GM19099 (cell line): ENCODE measurements around the gene RTL10.

Source experiments
- POLR2A ChIP-seq: IDR thresholded peaks from 3 replicates; pipeline ENCODE4 v1.6.1; 2011; ENCODE audit warnings: low read depth; ENCODE audit not compliant: insufficient read length; ENCODE audit errors: extremely low read depth

Gene RTL10

DNA sequence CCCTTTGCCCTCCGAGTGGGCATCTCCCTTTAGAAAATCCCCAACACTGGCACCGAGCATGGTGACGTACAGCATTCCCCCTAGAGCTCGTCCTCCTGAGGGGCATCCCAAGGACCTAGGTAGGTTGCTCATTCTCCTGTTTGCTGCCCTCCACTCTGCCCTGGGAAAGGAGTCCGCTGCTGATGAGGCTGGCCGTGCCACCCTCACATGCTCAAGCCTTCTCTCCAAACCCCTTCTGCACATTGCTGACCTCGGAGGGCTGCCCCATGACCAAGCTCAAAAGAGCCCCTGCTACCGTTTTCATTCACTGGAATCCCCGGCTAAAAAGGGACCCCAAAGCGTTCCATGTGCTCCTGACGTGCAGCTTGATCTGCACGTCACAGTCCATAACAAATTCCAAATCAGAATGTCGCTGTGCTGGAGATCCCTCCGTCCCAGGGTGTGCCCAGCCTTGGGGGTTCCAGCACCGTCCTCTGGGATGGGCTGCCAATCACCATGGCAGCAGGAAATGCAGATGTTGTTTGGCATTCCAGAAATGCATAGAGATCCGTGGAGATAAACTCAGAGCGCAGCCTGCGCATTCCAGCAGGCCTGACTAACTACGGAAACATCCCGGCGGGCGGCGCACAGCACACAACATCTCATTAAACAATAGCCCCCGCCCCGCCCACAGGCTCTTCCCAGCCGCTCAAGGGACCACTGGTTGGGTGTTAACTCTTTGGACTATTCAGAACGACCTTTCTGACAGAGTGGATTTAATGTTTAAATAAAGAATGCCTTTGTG is 26.3 kb upstream of the RTL10 start:
- TF ChIP-seq POLR2A: no peak

DNA sequence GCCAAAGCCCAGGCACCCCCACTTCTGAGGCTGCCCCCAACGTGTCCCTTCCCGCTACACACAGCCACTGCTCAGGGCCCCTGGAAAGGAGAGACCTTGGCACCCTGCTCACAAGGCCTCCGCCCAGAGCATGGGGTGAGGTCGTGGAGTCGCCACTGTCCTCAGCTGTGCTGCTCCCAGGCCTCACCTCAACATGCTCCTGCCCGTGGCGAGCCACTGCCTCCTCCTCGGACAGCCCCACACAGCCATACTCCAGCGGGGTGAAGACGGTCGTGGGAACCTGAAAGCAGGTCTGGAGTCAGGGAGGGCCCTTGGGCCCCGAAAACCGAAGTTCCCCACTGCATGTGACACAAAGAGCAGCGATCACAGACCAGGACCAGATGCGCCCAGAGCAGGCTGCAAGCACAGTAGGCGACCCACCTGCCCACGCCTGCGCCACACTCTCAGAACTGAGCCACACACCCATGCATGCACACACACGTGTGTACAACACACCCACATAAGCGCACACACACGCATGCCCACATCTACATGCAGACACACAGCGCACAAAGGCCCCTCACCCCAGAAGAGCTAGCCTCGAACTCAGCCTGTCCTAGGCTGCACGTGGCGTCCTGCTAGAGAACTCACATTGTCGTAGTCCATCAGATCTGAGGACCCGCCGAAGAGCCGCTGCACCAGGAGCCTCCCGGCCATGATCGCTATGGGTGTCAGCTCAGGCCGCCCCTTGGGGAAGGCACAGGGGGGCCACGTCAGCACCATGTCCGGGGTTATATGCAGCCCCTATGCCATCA is 25.5 kb upstream of the RTL10 start:
- TF ChIP-seq POLR2A: no peak

DNA sequence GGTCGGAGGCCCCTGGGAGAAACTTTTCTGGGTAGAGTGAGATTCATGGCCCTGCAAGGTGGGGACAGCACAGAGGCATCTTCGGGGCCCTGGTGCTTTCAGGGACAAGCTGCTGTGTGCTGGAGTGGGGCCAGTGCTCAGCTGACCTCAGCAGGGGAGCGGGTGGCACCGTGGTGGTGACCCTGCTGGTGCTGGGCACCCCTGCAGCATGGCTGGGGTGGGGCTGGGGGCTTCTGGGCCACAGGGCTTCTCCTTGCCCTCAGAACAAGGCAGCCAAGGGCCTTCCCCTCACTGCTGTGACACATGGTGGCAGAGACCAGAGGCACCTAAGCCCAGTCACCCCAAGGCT is 24.9 kb upstream of the RTL10 start:
- TF ChIP-seq POLR2A: no peak

DNA sequence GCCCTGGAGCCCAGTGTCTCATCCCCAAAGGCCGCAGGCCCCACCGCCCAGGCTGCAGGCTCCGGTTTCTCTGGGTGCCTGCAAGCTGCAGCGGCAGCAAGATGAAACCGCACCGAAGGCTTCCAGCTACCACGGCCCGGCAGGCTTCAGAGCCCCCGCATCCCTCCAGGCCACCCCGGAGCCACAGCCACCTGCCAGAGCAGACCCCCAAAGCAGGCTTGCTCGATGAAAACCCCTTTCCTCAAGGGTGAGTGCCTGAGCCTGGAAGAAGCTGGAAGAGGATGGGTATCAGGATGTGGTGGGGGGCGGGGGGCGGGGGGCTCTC is 24.5 kb upstream of the RTL10 start:
- no peak for TF ChIP-seq POLR2A

DNA sequence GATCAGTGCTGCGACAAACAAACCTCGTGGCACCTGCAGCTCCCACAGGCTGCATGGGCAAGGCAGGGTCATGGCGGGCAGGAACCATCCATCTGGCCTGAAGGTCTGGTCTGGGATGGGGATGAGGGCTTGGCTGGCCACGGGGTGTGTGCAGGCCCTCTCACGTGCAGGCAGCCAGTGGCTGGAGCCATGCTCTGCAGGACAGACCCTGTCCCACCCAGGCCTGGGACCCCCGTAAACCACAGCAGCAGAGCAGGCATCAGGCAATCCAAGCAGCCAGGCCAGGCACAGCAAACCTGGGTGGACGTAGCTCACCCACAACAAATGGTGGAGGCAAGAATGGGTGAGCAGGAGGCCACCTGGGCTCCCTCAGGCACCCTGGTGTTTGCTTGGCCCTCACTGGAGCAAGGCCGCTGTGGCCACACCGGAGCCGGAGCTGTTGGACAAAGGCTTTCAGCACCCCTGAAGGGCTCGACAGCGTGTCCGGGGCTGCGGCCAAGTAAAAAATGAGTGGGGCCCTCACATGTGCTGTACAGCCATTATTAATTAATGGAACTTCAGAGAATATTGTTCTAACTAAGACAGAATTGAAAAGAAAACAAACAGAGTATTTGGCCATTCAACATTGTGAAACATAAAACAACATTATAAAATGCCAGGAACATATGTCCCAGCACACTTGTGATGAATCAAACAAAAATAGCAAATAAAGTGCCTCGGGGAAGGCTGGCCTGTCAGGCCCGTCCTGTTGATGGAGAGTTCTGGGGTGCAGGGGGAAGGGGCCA is 24.0 kb upstream of the RTL10 start:
- TF ChIP-seq POLR2A: no peak

DNA sequence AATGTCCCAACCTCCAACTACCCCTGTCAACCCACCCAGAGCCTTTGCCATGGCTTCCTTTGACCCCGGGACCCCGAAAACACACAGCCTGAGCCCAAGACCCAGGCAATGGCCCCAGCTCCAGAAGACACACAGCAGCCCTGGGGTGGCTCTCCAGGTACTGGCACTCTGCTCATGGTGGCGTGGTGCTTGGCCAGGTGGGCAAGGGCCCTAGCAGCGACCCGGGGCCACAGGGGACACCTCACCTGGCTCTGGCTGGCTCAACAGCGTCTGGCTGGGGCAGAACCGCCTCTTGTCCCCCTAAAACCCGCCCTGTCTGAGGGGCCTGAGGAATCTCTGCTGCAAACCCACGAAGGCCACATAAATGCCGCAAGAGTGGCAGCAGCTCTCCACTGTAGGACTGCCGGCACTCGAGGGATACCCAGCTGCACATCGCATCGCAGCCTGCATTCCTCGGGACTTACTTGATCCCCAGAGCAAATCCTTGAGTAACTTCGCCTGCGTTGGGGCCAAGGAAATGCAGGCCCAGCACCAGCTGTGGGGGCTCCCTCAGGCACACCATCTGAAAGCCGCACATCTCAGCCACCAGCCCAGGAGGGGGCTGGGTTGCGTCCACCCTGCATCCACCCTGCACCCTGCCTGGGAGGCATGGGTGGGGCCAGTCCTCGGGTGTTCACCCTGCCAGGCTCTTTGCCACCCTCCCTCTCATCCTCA is 23.1 kb upstream of the RTL10 start:
- TF ChIP-seq POLR2A: no peak

DNA sequence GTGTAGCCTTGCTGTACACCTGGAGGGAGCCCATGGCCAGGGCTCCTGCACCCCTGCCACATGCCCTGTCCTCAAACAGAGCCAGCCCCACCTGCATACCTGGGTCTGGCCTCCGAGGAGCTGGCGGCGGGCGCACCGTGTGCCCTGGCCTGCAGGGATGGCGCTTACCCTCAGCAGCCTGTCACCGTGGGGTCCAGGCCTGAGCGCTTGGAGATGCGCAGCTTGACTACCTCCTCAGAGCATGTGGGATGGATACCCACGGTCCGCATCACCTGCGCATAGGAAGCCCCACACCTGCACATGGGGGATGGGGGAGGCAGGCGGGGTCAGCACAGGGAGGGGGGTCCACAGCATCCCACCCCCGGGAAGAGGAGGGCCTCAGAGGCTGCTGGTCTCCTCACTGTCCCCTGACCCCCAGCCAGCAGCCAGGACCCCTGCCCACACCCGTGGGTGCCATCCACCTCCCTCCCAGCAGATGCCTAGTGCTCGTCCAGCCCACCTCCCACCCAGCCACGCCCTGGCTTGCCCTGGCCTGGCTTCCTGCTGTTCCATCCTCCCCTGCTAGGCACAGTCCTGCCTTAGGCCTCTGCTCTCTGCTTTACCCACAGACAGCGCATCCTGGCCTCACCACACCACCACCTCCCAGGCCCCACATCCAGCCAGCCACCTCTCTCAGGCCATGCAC is 22.4 kb upstream of the RTL10 start:
- no peak for TF ChIP-seq POLR2A

DNA sequence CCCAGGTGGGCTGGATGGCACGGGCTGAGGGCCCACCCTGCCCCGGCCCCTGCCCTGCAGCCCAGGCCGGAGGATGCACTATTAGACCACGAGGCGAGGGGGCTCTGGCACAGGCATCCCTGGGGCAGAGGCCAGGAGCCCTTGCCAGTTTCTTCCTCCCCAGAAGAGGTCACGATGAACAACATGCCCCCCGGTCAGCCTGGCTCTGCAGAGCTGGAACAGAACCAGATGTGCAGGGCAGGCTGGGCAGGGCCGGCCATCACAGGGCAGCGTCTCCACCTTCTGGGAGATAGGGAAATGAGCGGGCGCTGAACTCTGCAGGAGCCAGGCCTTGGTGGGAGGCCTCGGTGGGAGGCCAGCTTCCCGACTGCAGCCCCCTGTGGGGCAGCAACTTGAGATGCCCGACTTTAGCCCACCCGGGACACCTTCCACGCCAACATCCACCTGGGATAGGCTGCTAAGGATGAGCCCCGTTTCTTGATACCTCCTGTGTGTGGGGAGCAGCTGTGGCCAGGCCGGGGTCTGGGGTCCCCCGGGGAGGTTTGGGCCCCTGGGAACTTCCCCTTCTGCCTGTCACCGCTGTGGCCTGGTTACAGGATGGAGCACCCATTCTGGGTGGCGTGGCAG is 21.8 kb upstream of the RTL10 start:
- TF ChIP-seq POLR2A: no peak

DNA sequence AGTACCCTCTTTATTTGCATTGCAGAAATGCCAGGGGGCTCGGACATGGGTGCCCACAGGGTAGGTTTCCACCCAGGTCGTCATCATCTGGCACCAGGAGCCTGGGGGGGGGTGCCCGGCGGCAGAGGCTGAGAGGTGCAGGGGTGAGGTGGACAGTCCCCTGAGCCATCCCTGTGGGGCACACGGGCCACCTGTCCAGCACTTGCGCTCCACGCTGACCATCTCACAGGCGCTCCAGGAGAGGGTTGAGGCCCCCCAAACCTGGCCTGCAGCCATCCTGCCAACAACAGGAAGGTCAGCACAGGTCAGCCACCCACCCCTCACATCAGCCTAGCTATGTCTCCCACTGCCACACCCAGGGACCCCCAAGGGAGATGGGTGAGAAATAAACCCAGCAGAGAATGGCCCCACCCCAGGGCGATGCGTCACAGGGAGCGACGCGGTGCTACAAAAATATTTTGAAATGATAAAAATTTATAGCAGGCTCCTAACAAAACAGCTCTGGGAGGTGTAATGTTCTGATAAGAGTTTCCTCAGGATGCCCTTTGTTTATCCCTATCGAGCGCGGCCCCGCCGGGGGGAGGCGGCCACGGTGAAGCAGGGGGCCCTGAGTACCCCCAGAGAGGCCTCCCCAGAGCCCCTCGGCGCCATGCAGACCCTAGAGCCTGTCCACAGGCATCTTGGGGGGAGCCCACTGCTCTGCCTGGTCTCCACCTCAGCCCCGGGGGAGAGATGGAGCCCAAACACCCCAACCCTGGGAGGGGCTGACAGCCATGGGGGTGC is 21.0 kb upstream of the RTL10 start:
- no peak for TF ChIP-seq POLR2A

DNA sequence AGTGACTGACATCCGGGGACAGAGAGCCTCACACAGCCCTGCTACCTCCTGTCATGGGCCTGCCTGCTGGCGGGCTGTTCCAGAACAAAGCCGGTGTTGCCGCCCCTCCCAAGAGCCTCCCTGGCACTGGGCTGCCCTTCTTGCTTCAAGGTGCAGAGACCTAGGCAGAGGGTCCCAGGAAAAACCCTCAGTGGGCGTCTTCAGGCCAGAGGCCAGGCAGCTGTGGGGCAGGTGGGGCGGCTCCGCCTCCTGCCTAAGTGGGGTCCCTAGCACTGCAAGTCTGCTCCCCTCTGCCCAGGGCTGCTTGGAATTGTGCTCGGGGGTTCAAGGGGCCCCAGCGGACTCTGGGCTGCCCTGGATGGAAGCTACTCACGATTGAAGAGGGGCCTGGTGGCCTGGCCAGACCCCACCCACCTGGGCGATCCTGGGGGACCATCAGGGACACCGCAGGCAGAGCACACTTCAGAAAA is 20.4 kb upstream of the RTL10 start:
- no peak for TF ChIP-seq POLR2A

DNA sequence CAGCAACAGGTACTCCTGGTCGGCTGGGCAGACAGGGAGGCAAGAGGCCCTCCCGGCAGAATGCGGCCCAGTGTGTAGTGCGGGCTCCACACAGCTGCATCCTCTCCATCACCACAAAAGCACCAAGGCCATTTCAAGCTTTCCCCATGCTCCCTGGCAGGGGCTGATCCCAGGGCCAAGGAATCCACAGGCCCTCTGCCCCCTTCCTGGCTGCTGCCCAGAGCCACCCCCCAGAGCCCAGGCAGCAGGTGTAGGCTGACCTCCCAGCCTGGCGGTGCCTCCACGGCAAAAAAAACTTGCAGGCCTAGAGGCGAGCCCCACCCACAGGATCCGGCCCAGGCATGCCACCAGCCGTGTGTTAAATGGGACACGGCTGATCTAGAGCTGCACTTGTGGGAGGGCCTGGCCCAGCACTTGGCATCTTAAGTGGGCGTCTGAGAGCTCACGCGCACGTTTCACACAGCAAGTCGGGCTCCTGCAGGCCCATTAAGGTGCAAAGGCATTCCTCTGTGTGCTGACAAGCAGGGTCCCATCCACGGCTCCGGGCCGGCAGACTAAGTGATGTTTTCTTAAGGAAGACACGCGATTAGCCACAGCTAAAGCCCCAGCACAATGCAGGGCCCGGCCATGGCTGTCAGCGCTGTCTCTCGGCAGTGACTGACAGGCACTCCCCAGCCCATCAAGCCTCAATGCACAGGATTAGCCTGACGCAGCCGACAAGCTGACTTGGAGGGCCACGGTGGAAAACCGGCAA is 19.8 kb upstream of the RTL10 start:
- no peak for TF ChIP-seq POLR2A

DNA sequence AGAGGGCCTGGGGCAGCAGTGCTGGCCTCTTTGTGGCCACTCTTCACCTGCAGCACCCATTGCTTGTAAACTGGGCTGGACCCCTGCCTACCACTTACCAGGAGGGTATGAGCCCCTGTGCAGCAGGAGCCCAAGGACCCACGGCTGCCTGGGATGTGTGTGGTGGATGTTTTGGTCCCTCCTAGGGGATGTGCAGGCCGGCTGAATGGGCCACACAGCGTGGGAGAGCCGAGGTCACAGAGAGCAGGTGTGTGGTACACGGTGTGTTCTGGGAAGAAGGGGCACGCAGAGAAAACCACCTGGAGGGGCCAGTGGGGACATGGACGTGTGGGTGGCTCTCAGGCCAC is 19.3 kb upstream of the RTL10 start:
- no peak for TF ChIP-seq POLR2A
